ENCODE measurements around the gene PRICKLE1.

PRICKLE1 gene

GRCh38 chr12:42589465-42590329, at the start of gene PRICKLE1:
Gene PRICKLE1 (minus strand): TSS chr12:42589746. CDS start chr12:42472516, 117,230 bp downstream.
- DNase-seq (ENCODE audit: low spot score), result peak; percentile 51

- no peak for DNase-seq (ENCODE audit: low spot score)
These were observed 49.2 kb upstream of the PRICKLE1 start for GRCh38 chr12:42638697-42639096.

GRCh38 chr12:42638011-42638410, 48.5 kb upstream of the PRICKLE1 start:
- DNase-seq (ENCODE audit: low spot score), result no peak

- no peak for DNase-seq (ENCODE audit: low spot score)
These were observed 47.4 kb upstream of the PRICKLE1 start for GRCh38 chr12:42636993-42637392.

- DNase-seq (ENCODE audit: low spot score), result no peak
These were observed 44.0 kb upstream of the PRICKLE1 start for GRCh38 chr12:42633594-42633993.

- peak; percentile 32 for DNase-seq (ENCODE audit: low spot score)
These were observed 42.0 kb upstream of the PRICKLE1 start for GRCh38 chr12:42631513-42631912.

- DNase-seq (ENCODE audit: low spot score), result no peak
These were observed 40.8 kb upstream of the PRICKLE1 start for GRCh38 chr12:42630314-42630713.

GRCh38 chr12:42627151-42627550, 37.6 kb upstream of the PRICKLE1 start:
- DNase-seq (ENCODE audit: low spot score), result no peak

- peak; percentile 25 for DNase-seq (ENCODE audit: low spot score)
These were observed 36.1 kb upstream of the PRICKLE1 start for GRCh38 chr12:42625611-42626010.

- DNase-seq (ENCODE audit: low spot score), result no peak
These were observed 28.1 kb upstream of the PRICKLE1 start for GRCh38 chr12:42617622-42618021.

GRCh38 chr12:42615006-42615405, 25.5 kb upstream of the PRICKLE1 start:
- no peak for DNase-seq (ENCODE audit: low spot score)

- DNase-seq (ENCODE audit: low spot score), result no peak
These were observed 22.7 kb upstream of the PRICKLE1 start for GRCh38 chr12:42612231-42612613.

GRCh38 chr12:42611571-42612230, 22.2 kb upstream of the PRICKLE1 start:
- no peak for DNase-seq (ENCODE audit: low spot score)

GRCh38 chr12:42609605-42610004, 20.1 kb upstream of the PRICKLE1 start:
- no peak for DNase-seq (ENCODE audit: low spot score)

GRCh38 chr12:42608196-42608825, 18.8 kb upstream of the PRICKLE1 start:
- no peak for DNase-seq (ENCODE audit: low spot score)

- DNase-seq (ENCODE audit: low spot score), result peak; percentile 32
These were observed 18.1 kb upstream of the PRICKLE1 start for GRCh38 chr12:42607584-42608058.

GRCh38 chr12:42606471-42606870, 16.9 kb upstream of the PRICKLE1 start:
- DNase-seq (ENCODE audit: low spot score), result no peak

- no peak for DNase-seq (ENCODE audit: low spot score)
These were observed 16.1 kb upstream of the PRICKLE1 start for GRCh38 chr12:42605685-42606084.

- DNase-seq (ENCODE audit: low spot score), result no peak
These were observed 13.9 kb upstream of the PRICKLE1 start for GRCh38 chr12:42603246-42603990.

GRCh38 chr12:42593874-42594273, 4.3 kb upstream of the PRICKLE1 start:
- DNase-seq (ENCODE audit: low spot score), result no peak

GRCh38 chr12:42590330-42590934, 886 bp upstream of the PRICKLE1 start:
- peak; percentile 32 for DNase-seq (ENCODE audit: low spot score)
